GM19397 (cell line): Measurements from ENCODE around the gene GZMA.
A peak's percentile ranks its signal among the peaks of the same experiment; 100 is the strongest.
"Not testable (repeated sequence)": the region's sequence is repeated elsewhere in the genome, so short reads cannot be mapped to it uniquely, and the experiment has no call there.

Source experiments
- ATAC-seq: cut with Tn5 transposase; IDR thresholded peaks from one replicate; pipeline ENCODE4 v1.9.1; 2021; ENCODE audit warnings: mild to moderate bottlenecking, moderate library complexity; ENCODE audit not compliant: unreplicated experiment

Gene GZMA

GRCh38 chr5:55105976-55106375, 3.5 kb downstream of the GZMA start:
- ATAC-seq, result not testable (repeated sequence)

- ATAC-seq, result no peak
Measured at GRCh38 chr5:55108661-55109060, 6.2 kb downstream of the GZMA start.

GRCh38 chr5:55110217-55110616, 7.8 kb downstream of the GZMA start:
- no peak for ATAC-seq

GRCh38 chr5:55113327-55113726, 10.9 kb downstream of the GZMA start:
- no peak for ATAC-seq

- ATAC-seq, result no peak
Measured at GRCh38 chr5:55114061-55114460, 11.6 kb downstream of the GZMA start.

GRCh38 chr5:55123365-55123764, 20.9 kb downstream of the GZMA start:
- no peak for ATAC-seq

GRCh38 chr5:55134053-55134722, 31.7 kb downstream of the GZMA start:
- no peak for ATAC-seq

GRCh38 chr5:55136521-55136920, 34.1 kb downstream of the GZMA start:
- ATAC-seq, result no peak

GRCh38 chr5:55140908-55141665, 38.6 kb downstream of the GZMA start:
- ATAC-seq, result no peak

GRCh38 chr5:55141945-55142690, 39.7 kb downstream of the GZMA start:
- ATAC-seq, result no peak

- ATAC-seq, result no peak
Measured at GRCh38 chr5:55143624-55144023, 41.2 kb downstream of the GZMA start.

GRCh38 chr5:55146080-55146479, 43.6 kb downstream of the GZMA start:
- ATAC-seq, result no peak

GRCh38 chr5:55146543-55147151, 44.2 kb downstream of the GZMA start:
- ATAC-seq, result peak; percentile 82

GRCh38 chr5:55149308-55149795, 46.9 kb downstream of the GZMA start:
- ATAC-seq, result no peak

- ATAC-seq, result no peak
Measured at GRCh38 chr5:55151923-55152842, 49.7 kb downstream of the GZMA start.

GRCh38 chr5:55154873-55155272, 52.4 kb downstream of the GZMA start:
- ATAC-seq, result no peak
